Panc1 (cell line): Measurements from ENCODE around the gene RASGRF2. TPM values are rescaled to one million over a fixed set of nuclear protein-coding genes. Genes with fewer than 3 reads are reported as not detected.

ENCODE experiments used
- ATAC-seq: fragments of 200-7000 bp; cut with Tn5 transposase; 2 replicates; pipeline ENCODE4 v1.9.1; 2020; ENCODE audit warnings: mild to moderate bottlenecking, moderate library complexity
- BruUV-seq: library from RNA; stranded (reverse); fragments of 400-500 nt; replicated peaks from 2 replicates; lab custom pipeline; 2021; lab: Mats Ljungman, UMichigan
- CTCF ChIA-PET: fragments of 300-600 bp; sonication (Branson Sonifier 250); formaldehyde crosslinking; loops from one replicate; lab custom pipeline; 2022; ENCODE audit warnings: antibody characterized with exemption; lab: Charles Lee
- POLR2A ChIA-PET: fragments of 300-600 bp; sonication (Branson Sonifier 250); formaldehyde crosslinking; loops from one replicate; lab custom pipeline; 2022; ENCODE audit warnings: antibody characterized with exemption; lab: Charles Lee
- DNase-seq: peaks from one replicate; pipeline ENCODE4 v3.0.0-alpha.2; 2010; ENCODE audit warnings: low read depth, low spot score
- H3K27ac ChIP-seq: 2 replicates; pipeline ENCODE4 v1.5.1; 2011; ENCODE audit warnings: mild to moderate bottlenecking, low read length, inconsistent platforms
- H3K27me3 ChIP-seq: fragments of 200-500 bp; sonication (Bioruptor generic); 2 replicates; pipeline ENCODE4 v1.6.0; 2014; ENCODE audit warnings: low read length, inconsistent platforms; ENCODE audit not compliant: control insufficient read depth, insufficient read depth
- H3K36me3 ChIP-seq: fragments of 200-500 bp; sonication (Bioruptor generic); 2 replicates; pipeline ENCODE4 v1.5.1; 2014; ENCODE audit warnings: inconsistent platforms, mild to moderate bottlenecking, low read length, moderate library complexity; ENCODE audit not compliant: control insufficient read depth, insufficient read depth
- H3K4me1 ChIP-seq: 2 replicates; pipeline ENCODE4 v1.5.1; 2011; ENCODE audit warnings: inconsistent platforms, mild to moderate bottlenecking, low read length, moderate library complexity; ENCODE audit not compliant: control insufficient read depth, insufficient read depth
- H3K4me3 ChIP-seq, 2 experiments: 2 replicates each; pipeline ENCODE4 v1.5.1; 2011 to 2012; ENCODE audit warnings: low read depth in 2 of 2, low read length in 2 of 2, mild to moderate bottlenecking in 2 of 2, inconsistent platforms in 1 of 2, moderate library complexity in 1 of 2
- H3K9me3 ChIP-seq: fragments of 200-500 bp; sonication (Bioruptor generic); 2 replicates; pipeline ENCODE4 v1.5.1; 2014; ENCODE audit warnings: low read depth, mild to moderate bottlenecking, inconsistent platforms, low read length, moderate library complexity; ENCODE audit not compliant: control insufficient read depth, insufficient read depth
- CTCF ChIP-seq: fragments of 450-650 bp; IDR thresholded peaks from 2 replicates; pipeline ENCODE4 v1.5.1; 2017; ENCODE audit warnings: mild to moderate bottlenecking
- POLR2AphosphoS5 ChIP-seq: IDR thresholded peaks from 2 replicates; pipeline ENCODE4 v1.6.1; 2012; ENCODE audit warnings: mild to moderate bottlenecking, low read depth, low read length, moderate library complexity
- REST ChIP-seq, 2 experiments: IDR thresholded peaks; 2 replicates each; pipeline ENCODE4 v1.6.1; 2011 to 2012; ENCODE audit warnings: low read depth in 2 of 2, control low read depth in 1 of 2, low read length in 1 of 2, mild to moderate bottlenecking in 1 of 2, moderate library complexity in 1 of 2; ENCODE audit not compliant: insufficient read depth in 1 of 2
- SIN3A ChIP-seq: IDR thresholded peaks from 2 replicates; pipeline ENCODE4 v1.6.1; 2012; ENCODE audit warnings: low read depth, mild to moderate bottlenecking, low read length, moderate library complexity, borderline replicate concordance; ENCODE audit not compliant: insufficient read depth
- TCF7L2 ChIP-seq: IDR thresholded peaks from 2 replicates; pipeline ENCODE4 v1.6.1; 2011; ENCODE audit warnings: mild to moderate bottlenecking, low read depth, low read length, inconsistent platforms
- in situ Hi-C: cut with HindIII; loops from 2 replicates; pipeline ENCODE4 v1.10.0; 2016; ENCODE audit warnings: low sequenced_read_pairs, low pct_unique_long_range_greater_than_20kb
- intact Hi-C: fragments of 100-400 bp; cut with micrococcal nuclease; formaldehyde crosslinking; loops from one replicate; pipeline ENCODE4 v1.10.0; 2022; ENCODE audit not compliant: unreplicated experiment
- total RNA-seq: library from RNA; stranded (reverse); gene quantifications from one replicate; pipeline ENCODE4 v1.2.1, GENCODE V29; 2021; ENCODE audit not compliant: unreplicated experiment

Gene RASGRF2
- total RNA-seq, 1 experiment from 2014 or later: 4.7 TPM

GRCh38 chr5:81205058-81205457 lies 244.9 kb downstream of the RASGRF2 start:
- CTCF ChIA-PET: no interaction called here
- in situ Hi-C loops (no loop called here), intact Hi-C loops (no loop called here)
- no peaks in the 10 kb centered on the region for H3K9me3 ChIP-seq
- H3K4me1 ChIP-seq: no peaks in the 10 kb centered on the region
- BruUV-seq: no TSS peak
- no peak overlapping the region for H3K4me3 ChIP-seq
- no peaks in the 10 kb centered on the region for H3K36me3 ChIP-seq
- POLR2A ChIA-PET: no interaction called here
- H3K27me3 ChIP-seq: no peaks in the 10 kb centered on the region
- no peak for DNase-seq
- TF ChIP-seq TCF7L2 (no peak), SIN3A (no peak), CTCF (peak; percentile 17), POLR2AphosphoS5 (no peak)
- ATAC-seq: no peak
- no peak overlapping the region for H3K27ac ChIP-seq

- Histone ChIP-seq H3K27me3 (no peaks in the 10 kb centered on the region), H3K36me3 (no peaks in the 10 kb centered on the region), H3K4me1 (no peaks in the 10 kb centered on the region), H3K9me3 (no peaks in the 10 kb centered on the region), H3K27ac (no peak overlapping the region), H3K4me3 (no peak overlapping the region)
- ChIA-PET CTCF (no interaction called here), POLR2A (no interaction called here)
- in situ Hi-C loops (no loop called here), intact Hi-C loops (no loop called here)
- peak; percentile 71 for TF ChIP-seq CTCF
- TF ChIP-seq REST (IDR thresholded peaks at IDR 0.05; ENCODE audit: insufficient read depth in 1 of 2, low read depth in 2 of 2, low read length in 1 of 2): no peak
- ATAC-seq: peak; percentile 77
- DNase-seq: no peak
- BruUV-seq: no TSS peak
Measured at GRCh38 chr5:81207009-81207408, 246.8 kb downstream of the RASGRF2 start.

GRCh38 chr5:81208904-81209303 lies 248.7 kb downstream of the RASGRF2 start:
- no peak for TF ChIP-seq POLR2AphosphoS5
- no peak for TF ChIP-seq SIN3A
- no peak for TF ChIP-seq TCF7L2
- TF ChIP-seq CTCF: no peak
- TF ChIP-seq REST (IDR thresholded peaks at IDR 0.05; ENCODE audit: insufficient read depth in 1 of 2, low read depth in 2 of 2, low read length in 1 of 2): no peak
- in situ Hi-C loops (no loop called here), intact Hi-C loops (no loop called here)
- no peak for DNase-seq
- H3K36me3 ChIP-seq: no peaks in the 10 kb centered on the region
- H3K9me3 ChIP-seq: no peaks in the 10 kb centered on the region
- POLR2A ChIA-PET: no interaction called here
- no peak for ATAC-seq
- no peak overlapping the region for H3K27ac ChIP-seq
- H3K4me1 ChIP-seq: no peaks in the 10 kb centered on the region
- no peak overlapping the region for H3K4me3 ChIP-seq
- BruUV-seq: no TSS peak
- H3K27me3 ChIP-seq: no peaks in the 10 kb centered on the region
- CTCF ChIA-PET: no interaction called here
